Spleen (tissue), 7 donors: ENCODE data around the gene CHKA.

ENCODE experiments used
- CTCF ChIP-seq, 11 experiments: fragments of 200-600 bp in 7 of 11; fragments of 450-650 bp in 4 of 11; sonication (generic) in 4 of 11; IDR thresholded peaks in 8 of 11; conservative IDR thresholded peaks in 3 of 11; 1 replicate in 7 of 11; 2 replicates in 4 of 11; pipeline versions ENCODE4 v1.4.0 to v1.8.0; 2016 to 2021; ENCODE audit warnings: antibody characterized with exemption in 11 of 11, inconsistent platforms in 4 of 11, mild to moderate bottlenecking in 1 of 11
- POLR2A ChIP-seq, 3 donors: fragments of 450-650 bp; IDR thresholded peaks; one replicate each; pipeline ENCODE4 v1.5.1; 2017; ENCODE audit warnings: antibody characterized with exemption in 3 of 3, mild to moderate bottlenecking in 1 of 3
- POLR2AphosphoS5 ChIP-seq, 3 donors: sonication (generic); formaldehyde crosslinking; IDR thresholded peaks; one replicate each; pipeline ENCODE4 v1.5.1; 2017; ENCODE audit warnings: antibody characterized with exemption in 3 of 3
- donor health status: DM: no; HTN: no; CAD: no; lungs with moderate emphysema.
- donor health status: DM: no; HTN: no; CAD: no.
- donor health status: DM: no; HTN: no; CAD: no.

GRCh38 chr11:68009391-68010089 lies 111.6 kb downstream of the CHKA start:
- TF ChIP-seq POLR2A (IDR thresholded peaks at IDR 0.05): no peak
- TF ChIP-seq CTCF (IDR thresholded peaks at IDR 0.05 in 8 of 11, conservative IDR thresholded peaks at IDR 0.05 in 3 of 11): peak in 3 of 11 experiments; percentile 8 to 22 (median 8)
- no peak for TF ChIP-seq POLR2AphosphoS5 (IDR thresholded peaks at IDR 0.05)
